Stomach (tissue), 9 donors: ENCODE data around the gene CHMP4A. TPM values are rescaled to one million over a fixed set of nuclear protein-coding genes. Genes with fewer than 3 reads are reported as not detected.

ENCODE experiments used
- DNase-seq, 2 donors: peaks; one replicate each; pipeline versions ENCODE4 v3.0.0 to v3.0.0-alpha.2; 2013 to 2019
- H3K27ac ChIP-seq, 5 donors: fragments of 200-600 bp in 4 of 5; sonication (generic) in 4 of 5; one replicate each; pipeline ENCODE4 v1.5.1; 2013 to 2019; ENCODE audit warnings: mild to moderate bottlenecking in 1 of 5, moderate library complexity in 1 of 5
- H3K27me3 ChIP-seq, 3 donors: fragments of 200-600 bp; sonication (generic); one replicate each; pipeline ENCODE4 v1.5.1; 2017 to 2019; ENCODE audit warnings: mixed run types in 1 of 3
- H3K36me3 ChIP-seq, 4 donors: fragments of 200-600 bp; sonication (generic); 1 replicate in 3 of 4; 2 replicates in 1 of 4; pipeline ENCODE4 v1.5.1; 2016 to 2019
- H3K4me1 ChIP-seq, 4 donors: fragments of 200-600 bp; sonication (generic); one replicate each; pipeline ENCODE4 v1.5.1; 2016 to 2019
- H3K4me3 ChIP-seq, 4 donors: fragments of 200-600 bp; sonication (generic) in 3 of 4; one replicate each; pipeline ENCODE4 v1.5.1; 2016 to 2019; ENCODE audit warnings: mild to moderate bottlenecking in 1 of 4
- H3K9me3 ChIP-seq, 4 donors: fragments of 200-600 bp; sonication (generic); one replicate each; pipeline ENCODE4 v1.5.1; 2016 to 2019
- CTCF ChIP-seq, 7 experiments: fragments of 450-650 bp in 4 of 7; fragments of 200-600 bp in 3 of 7; sonication (generic) in 3 of 7; IDR thresholded peaks; one replicate each; pipeline ENCODE4 v1.5.1; 2016 to 2019; ENCODE audit warnings: antibody characterized with exemption in 7 of 7, control low read depth in 2 of 7, mild to moderate bottlenecking in 1 of 7
- EP300 ChIP-seq: sonication (generic); formaldehyde crosslinking; IDR thresholded peaks from one replicate; pipeline ENCODE4 v1.6.1; 2017; ENCODE audit warnings: antibody characterized with exemption
- POLR2A ChIP-seq, 4 donors: fragments of 450-650 bp; IDR thresholded peaks; one replicate each; pipeline ENCODE4 v1.6.1; 2016; ENCODE audit warnings: antibody characterized with exemption in 4 of 4, control low read depth in 2 of 4, mild to moderate bottlenecking in 1 of 4, moderate library complexity in 1 of 4
- POLR2AphosphoS5 ChIP-seq, 3 donors: sonication (generic); formaldehyde crosslinking; IDR thresholded peaks; one replicate each; pipeline ENCODE4 v1.6.1; 2016; ENCODE audit warnings: antibody characterized with exemption in 3 of 3
- WGBS, 5 donors: extraction: QIAGEN DNeasy Blood & Tissue Kit in 3 of 5; methylation state at CpG; one replicate each; pipeline versions ENCODE4 v1.1.5 to v1.1.7; 2013 to 2018; 5-methylcytosine and 5-hydroxymethylcytosine counted together
- intact Hi-C: fragments of 100-400 bp; cut with DNase I; formaldehyde crosslinking; loops from one replicate; pipeline ENCODE4 v1.15.1; 2023; ENCODE audit warnings: low total_unique reads
- polyA plus RNA-seq, 3 donors: library from polyadenylated mRNA; stranded (reverse); fragments of 200-250 nt; gene quantifications; one replicate each; pipeline ENCODE4 v1.2.3, GENCODE V29; 2013
- total RNA-seq, 5 donors: library from RNA; depleted of rRNA; stranded (reverse); fragments of >200 nt; gene quantifications; one replicate each; pipeline versions ENCODE4 v1.1.0 to v1.2.3, GENCODE V29; 2014 to 2016
- donor health status: healthy with polysubstance abuse.
- donor health status: Bipolar disorder and iron deficiency.
- donor health status: healthy.

Gene CHMP4A
- total and polyA plus RNA-seq, 8 donors: 27.8 to 135 (median 37.2) TPM; not detected in 1

GRCh38 chr14:24243336-24243836 is 30.1 kb upstream of the CHMP4A start:
- no peak for TF ChIP-seq POLR2AphosphoS5 (IDR thresholded peaks at IDR 0.05)
- no peak for TF ChIP-seq CTCF (IDR thresholded peaks at IDR 0.05)
- no peak for TF ChIP-seq EP300
- TF ChIP-seq POLR2A (IDR thresholded peaks at IDR 0.05): no peak
- Histone ChIP-seq H3K27me3 (no peaks in the 10 kb centered on the region), H3K27ac (peak overlapping the region; percentile 92 to 100 (median 99)), H3K36me3 (peaks cover 22 to 30% (median 29%) of the 10 kb centered on the region in 4 donors), H3K4me3 (peak overlapping the region; percentile 65 to 84 (median 71)), H3K9me3 (no peaks in the 10 kb centered on the region), H3K4me1 (peaks cover 35 to 52% (median 44%) of the 10 kb centered on the region in 4 donors)
- WGBS, 5 donors: 36 to 39% (median 38%) methylated on average over 10 of the region's 10 CpGs
- DNase-seq: peak in 1 of 2 donors; percentile 58
- intact Hi-C loops: loop anchor here (10.0 kb wide), 1 partner anchor 51 kb away; the partner anchor contains the start of genes DHRS1 and NOP9

GRCh38 chr14:24241829-24242443 is 28.6 kb upstream of the CHMP4A start:
- Histone ChIP-seq H3K4me3 (peak overlapping the region; percentile 65 to 84 (median 71)), H3K36me3 (peaks cover 36 to 45% (median 44%) of the 10 kb centered on the region in 4 donors), H3K4me1 (peaks cover 35 to 59% (median 52%) of the 10 kb centered on the region in 4 donors), H3K27ac (peak overlapping the region; percentile 92 to 100 (median 99)), H3K27me3 (no peaks in the 10 kb centered on the region), H3K9me3 (no peaks in the 10 kb centered on the region)
- 1 to 8% (median 1%) methylated on average over 12 to 39 of the region's 39 CpGs for WGBS, 5 donors
- intact Hi-C loops: loop anchor here (10.0 kb wide), 1 partner anchor 53 kb away; the partner anchor contains the start of genes DHRS1 and NOP9
- TF ChIP-seq CTCF (IDR thresholded peaks at IDR 0.05) (peak in 5 of 7 experiments; percentile 60 to 87 (median 75)), POLR2AphosphoS5 (IDR thresholded peaks at IDR 0.05) (peak in 1 of 3 donors; percentile 0), POLR2A (IDR thresholded peaks at IDR 0.05) (no peak), EP300 (no peak)
- peak; percentile 94 to 97 for DNase-seq

- peak overlapping the region in 2 of 4 donors; percentile 66 to 84 for H3K4me3 ChIP-seq
- TF ChIP-seq EP300 (no peak), CTCF (IDR thresholded peaks at IDR 0.05) (no peak), POLR2AphosphoS5 (IDR thresholded peaks at IDR 0.05) (no peak), POLR2A (IDR thresholded peaks at IDR 0.05) (no peak)
- peaks cover 35 to 74% (median 57%) of the 10 kb centered on the region in 4 donors for H3K4me1 ChIP-seq
- H3K36me3 ChIP-seq: peaks cover 49 to 61% (median 60%) of the 10 kb centered on the region in 4 donors
- intact Hi-C loops: loop anchor here (10.0 kb wide), 1 partner anchor 54 kb away; the partner anchor contains the start of genes DHRS1 and NOP9
- no peaks in the 10 kb centered on the region for H3K9me3 ChIP-seq
- 84 to 94% (median 93%) methylated on average over 9 of the region's 9 CpGs for WGBS, 5 donors
- no peak for DNase-seq
- H3K27ac ChIP-seq: peak overlapping the region in 4 of 5 donors; percentile 13 to 100 (median 100)
- H3K27me3 ChIP-seq: no peaks in the 10 kb centered on the region
Measured at GRCh38 chr14:24240110-24240918, 27.0 kb upstream of the CHMP4A start.

GRCh38 chr14:24238527-24239037 is 25.3 kb upstream of the CHMP4A start:
- H3K4me1 ChIP-seq: peaks cover 43 to 88% (median 72%) of the 10 kb centered on the region in 4 donors

More at GRCh38 chr14:24238527-24239037, 25.3 kb upstream of the CHMP4A start:
- H3K9me3 ChIP-seq: no peaks in the 10 kb centered on the region
- intact Hi-C loops: no loop called here
- DNase-seq: no peak
- TF ChIP-seq EP300 (no peak), POLR2AphosphoS5 (IDR thresholded peaks at IDR 0.05) (no peak), CTCF (IDR thresholded peaks at IDR 0.05) (no peak), POLR2A (IDR thresholded peaks at IDR 0.05) (no peak)
- H3K27me3 ChIP-seq: no peaks in the 10 kb centered on the region
- WGBS, 5 donors: 78 to 94% (median 91%) methylated on average over 5 of the region's 5 CpGs
- peak overlapping the region in 2 of 5 donors; percentile 18 to 99 for H3K27ac ChIP-seq
- peaks cover 49 to 70% (median 62%) of the 10 kb centered on the region in 4 donors for H3K36me3 ChIP-seq
- no peak overlapping the region for H3K4me3 ChIP-seq
